HG02798 (cell line): ENCODE data around the gene LTB.

Source experiments
- ATAC-seq: cut with Tn5 transposase; IDR thresholded peaks from one replicate; pipeline ENCODE4 v1.9.1; 2021; ENCODE audit warnings: mild to moderate bottlenecking; ENCODE audit not compliant: unreplicated experiment, poor library complexity

The LTB gene

GRCh38 chr6:31532644-31533454 lies 49.4 kb downstream of the LTB start:
- no peak for ATAC-seq

GRCh38 chr6:31531771-31532643 lies 50.2 kb downstream of the LTB start:
- no peak for ATAC-seq

- no peak for ATAC-seq
Observed at GRCh38 chr6:31531162-31531561, 51.1 kb downstream of the LTB start.

- no peak for ATAC-seq
Observed at GRCh38 chr6:31530659-31531058, 51.6 kb downstream of the LTB start.
